ENCODE measurements around the gene FBXO27. TPM values are rescaled to one million over a fixed set of nuclear protein-coding genes. Genes with fewer than 3 reads are reported as not detected.

The FBXO27 gene
- total RNA-seq, 4 donors from 2014 or later: 12.0 to 37.9 (median 26.1) TPM

DNA sequence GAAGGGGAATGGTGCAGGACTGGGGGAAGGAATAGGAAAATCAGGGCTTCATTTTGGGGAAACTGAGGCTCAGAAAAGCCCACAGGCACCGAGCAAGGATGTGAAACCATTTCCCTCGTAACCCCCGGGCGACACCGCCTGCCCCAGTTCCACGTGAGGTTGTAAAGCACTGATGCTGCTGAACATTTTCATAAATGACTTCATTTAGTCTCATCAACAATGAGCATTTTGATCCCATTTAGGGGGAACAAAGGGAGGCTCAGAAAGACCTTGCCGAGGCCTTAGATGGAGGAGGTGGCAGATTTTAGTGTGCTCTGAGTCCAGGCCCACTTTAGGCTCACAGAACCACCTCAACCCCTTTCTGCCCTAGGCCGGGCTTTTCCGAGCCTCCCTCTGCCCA, 20.5 kb upstream of the FBXO27 start:
- H3K4me1 ChIP-seq: no peaks in the 10 kb centered on the region
- no peaks in the 10 kb centered on the region for H3K9me3 ChIP-seq
- 77% methylated on average over 9 of the region's 9 CpGs for WGBS
- no peaks in the 10 kb centered on the region for H3K27me3 ChIP-seq
- DNase-seq (ENCODE audit: low spot score in 2 of 2): no peak
- H3K36me3 ChIP-seq: no peaks in the 10 kb centered on the region
- no peak overlapping the region for H3K4me3 ChIP-seq
- no peak overlapping the region for H3K27ac ChIP-seq
- TF ChIP-seq POLR2A (IDR thresholded peaks at IDR 0.05) (no peak), EP300 (IDR thresholded peaks at IDR 0.05) (no peak), POLR2AphosphoS5 (IDR thresholded peaks at IDR 0.05) (no peak)
- TF ChIP-seq, protein P1, sequence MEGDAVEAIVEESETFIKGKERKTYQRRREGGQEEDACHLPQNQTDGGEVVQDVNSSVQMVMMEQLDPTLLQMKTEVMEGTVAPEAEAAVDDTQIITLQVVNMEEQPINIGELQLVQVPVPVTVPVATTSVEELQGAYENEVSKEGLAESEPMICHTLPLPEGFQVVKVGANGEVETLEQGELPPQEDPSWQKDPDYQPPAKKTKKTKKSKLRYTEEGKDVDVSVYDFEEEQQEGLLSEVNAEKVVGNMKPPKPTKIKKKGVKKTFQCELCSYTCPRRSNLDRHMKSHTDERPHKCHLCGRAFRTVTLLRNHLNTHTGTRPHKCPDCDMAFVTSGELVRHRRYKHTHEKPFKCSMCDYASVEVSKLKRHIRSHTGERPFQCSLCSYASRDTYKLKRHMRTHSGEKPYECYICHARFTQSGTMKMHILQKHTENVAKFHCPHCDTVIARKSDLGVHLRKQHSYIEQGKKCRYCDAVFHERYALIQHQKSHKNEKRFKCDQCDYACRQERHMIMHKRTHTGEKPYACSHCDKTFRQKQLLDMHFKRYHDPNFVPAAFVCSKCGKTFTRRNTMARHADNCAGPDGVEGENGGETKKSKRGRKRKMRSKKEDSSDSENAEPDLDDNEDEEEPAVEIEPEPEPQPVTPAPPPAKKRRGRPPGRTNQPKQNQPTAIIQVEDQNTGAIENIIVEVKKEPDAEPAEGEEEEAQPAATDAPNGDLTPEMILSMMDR (IDR thresholded peaks at IDR 0.05): no peak

DNA sequence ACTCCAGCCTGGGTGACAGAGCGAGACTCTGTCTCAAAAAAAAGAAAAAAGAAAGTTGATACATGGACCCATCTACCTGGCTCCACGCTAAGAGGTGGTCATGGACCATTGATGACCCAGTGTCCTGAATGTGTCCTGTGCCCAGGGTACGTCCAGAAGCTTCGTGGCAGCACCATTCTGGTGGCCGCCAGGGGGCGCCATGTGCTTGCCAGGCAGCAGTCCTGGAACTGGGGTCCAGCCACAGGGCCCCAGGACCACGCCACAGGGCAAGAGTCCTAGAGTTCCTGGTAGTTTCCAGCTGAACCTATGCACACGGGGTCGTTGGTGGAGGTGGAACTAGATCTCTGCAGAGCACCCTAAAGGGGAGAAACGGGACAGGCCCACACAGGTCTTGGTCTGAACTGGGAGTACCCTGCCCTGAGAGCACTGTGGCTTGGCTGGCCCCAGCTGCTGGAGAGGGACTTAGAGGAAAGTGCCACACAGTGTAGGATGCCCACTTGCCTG, 19.9 kb upstream of the FBXO27 start:
- no peaks in the 10 kb centered on the region for H3K27me3 ChIP-seq
- no peaks in the 10 kb centered on the region for H3K36me3 ChIP-seq
- no peak for DNase-seq (ENCODE audit: low spot score in 2 of 2)
- TF ChIP-seq EP300 (IDR thresholded peaks at IDR 0.05) (no peak), POLR2AphosphoS5 (IDR thresholded peaks at IDR 0.05) (no peak), POLR2A (IDR thresholded peaks at IDR 0.05) (no peak)
- TF ChIP-seq, protein P1 (IDR thresholded peaks at IDR 0.05): peak; percentile 43 to 80
- no peaks in the 10 kb centered on the region for H3K9me3 ChIP-seq
- H3K4me1 ChIP-seq: no peaks in the 10 kb centered on the region
- H3K4me3 ChIP-seq: no peak overlapping the region
- WGBS: 24% methylated on average over 4 of the region's 10 CpGs
- H3K27ac ChIP-seq: no peak overlapping the region

DNA sequence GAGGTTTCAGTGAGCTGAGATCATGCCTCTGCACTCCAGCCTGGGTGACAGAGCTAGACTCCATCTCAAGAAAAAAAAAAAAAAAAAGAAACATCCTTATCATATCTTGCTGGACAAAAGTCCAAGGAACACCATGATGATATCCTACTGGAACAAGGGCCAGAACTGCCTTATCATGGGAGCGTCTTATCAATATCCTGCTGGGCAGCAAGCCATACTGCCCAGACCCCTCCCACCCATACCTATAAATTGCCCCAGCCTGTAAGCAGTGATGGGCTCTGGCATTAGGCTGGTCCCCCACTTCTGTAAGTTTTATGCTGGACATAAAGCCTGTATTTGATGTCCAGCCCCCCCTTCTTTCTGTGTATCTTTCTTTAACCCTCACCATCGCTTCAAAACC, 14.7 kb upstream of the FBXO27 start:
- WGBS: 66% methylated on average over 2 of the region's 2 CpGs

DNA sequence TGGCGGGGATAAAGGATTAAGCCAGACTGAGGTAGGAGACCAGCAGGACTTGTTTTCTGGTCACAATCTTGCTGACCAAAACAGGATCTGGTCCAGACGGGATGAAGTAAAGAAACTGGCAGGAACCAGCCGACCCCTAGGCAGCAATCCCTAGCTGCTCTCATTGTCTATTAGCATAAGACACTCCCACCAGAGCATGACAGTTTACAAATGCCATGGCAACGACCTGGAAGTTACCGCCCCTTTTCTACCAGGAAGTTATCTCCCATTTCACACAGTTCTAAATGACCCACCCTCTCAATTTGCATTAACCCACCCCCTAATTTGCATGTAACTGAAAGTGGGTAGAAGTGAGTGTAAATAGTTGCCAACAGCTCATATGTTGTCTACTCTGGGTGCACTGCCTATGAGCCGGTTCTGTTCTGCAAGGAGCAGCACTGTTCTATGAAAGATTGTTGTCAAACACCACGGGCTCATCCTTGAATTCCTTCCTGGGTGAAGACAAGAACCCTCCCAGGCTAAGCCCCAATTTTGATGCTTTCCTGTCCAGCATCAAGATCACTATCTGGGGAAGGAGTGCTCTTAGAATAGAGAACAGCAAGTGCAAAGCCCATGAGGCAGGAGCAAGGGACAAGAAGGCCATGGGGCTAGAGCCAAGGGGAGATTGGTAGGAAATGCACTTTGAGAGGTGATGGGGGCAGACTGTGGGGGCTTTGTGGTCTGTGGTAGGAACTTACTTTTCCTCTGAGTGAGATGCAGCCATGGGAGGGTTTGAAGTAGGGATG, 13.9 kb upstream of the FBXO27 start:
- no peak for DNase-seq (ENCODE audit: low spot score in 2 of 2)
- Histone ChIP-seq H3K36me3 (no peaks in the 10 kb centered on the region), H3K27me3 (no peaks in the 10 kb centered on the region), H3K27ac (no peak overlapping the region), H3K4me1 (no peaks in the 10 kb centered on the region), H3K9me3 (no peaks in the 10 kb centered on the region), H3K4me3 (no peak overlapping the region)
- TF ChIP-seq, protein P1 (IDR thresholded peaks at IDR 0.05): no peak
- TF ChIP-seq POLR2A (IDR thresholded peaks at IDR 0.05): no peak
- no peak for TF ChIP-seq EP300 (IDR thresholded peaks at IDR 0.05)
- TF ChIP-seq POLR2AphosphoS5 (IDR thresholded peaks at IDR 0.05): no peak
- WGBS: 73% methylated on average over 7 of the region's 7 CpGs

More for the DNA sequence above, 14.7 kb upstream of the FBXO27 start:
- no peak overlapping the region for H3K27ac ChIP-seq
- H3K36me3 ChIP-seq: no peaks in the 10 kb centered on the region
- H3K9me3 ChIP-seq: no peaks in the 10 kb centered on the region
- DNase-seq (ENCODE audit: low spot score in 2 of 2): no peak
- no peaks in the 10 kb centered on the region for H3K4me1 ChIP-seq
- no peaks in the 10 kb centered on the region for H3K27me3 ChIP-seq
- no peak overlapping the region for H3K4me3 ChIP-seq
- TF ChIP-seq POLR2A (IDR thresholded peaks at IDR 0.05) (no peak), EP300 (IDR thresholded peaks at IDR 0.05) (no peak), POLR2AphosphoS5 (IDR thresholded peaks at IDR 0.05) (no peak)
- TF ChIP-seq, protein P1 (IDR thresholded peaks at IDR 0.05): no peak

DNA sequence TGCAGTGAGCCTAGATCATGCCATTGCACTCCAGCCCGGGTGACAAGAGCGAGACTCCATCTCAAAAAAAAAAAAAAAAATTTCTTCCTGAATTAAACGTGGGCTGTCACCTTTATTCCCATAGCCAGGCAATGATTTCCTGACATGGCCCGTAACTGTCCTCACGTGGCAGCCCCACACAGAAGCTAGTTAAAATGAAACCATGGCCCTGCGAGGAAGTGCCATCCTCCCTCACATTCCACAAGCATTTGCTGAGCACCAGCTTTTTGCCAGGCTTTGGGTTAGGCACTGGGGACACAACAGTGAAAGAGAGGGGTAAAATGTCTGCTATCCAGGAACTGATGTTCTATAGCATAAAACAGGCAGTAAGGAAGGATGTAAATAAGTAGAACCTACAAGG, 13.2 kb upstream of the FBXO27 start:
- DNase-seq (ENCODE audit: low spot score in 2 of 2): no peak
- no peaks in the 10 kb centered on the region for H3K27me3 ChIP-seq
- TF ChIP-seq, protein P1 (IDR thresholded peaks at IDR 0.05): no peak
- TF ChIP-seq POLR2AphosphoS5 (IDR thresholded peaks at IDR 0.05): no peak
- TF ChIP-seq POLR2A (IDR thresholded peaks at IDR 0.05): no peak
- no peak for TF ChIP-seq EP300 (IDR thresholded peaks at IDR 0.05)
- no peaks in the 10 kb centered on the region for H3K9me3 ChIP-seq
- no peak overlapping the region for H3K27ac ChIP-seq
- no peaks in the 10 kb centered on the region for H3K4me1 ChIP-seq
- H3K36me3 ChIP-seq: no peaks in the 10 kb centered on the region
- H3K4me3 ChIP-seq: no peak overlapping the region
- 76% methylated on average over 6 of the region's 6 CpGs for WGBS
